HG02798 (cell line): ENCODE data around the gene SERPINB2.

ENCODE experiments used
- ATAC-seq: cut with Tn5 transposase; IDR thresholded peaks from one replicate; pipeline ENCODE4 v1.9.1; 2021; ENCODE audit warnings: mild to moderate bottlenecking; ENCODE audit not compliant: unreplicated experiment, poor library complexity

Gene SERPINB2, protein sequence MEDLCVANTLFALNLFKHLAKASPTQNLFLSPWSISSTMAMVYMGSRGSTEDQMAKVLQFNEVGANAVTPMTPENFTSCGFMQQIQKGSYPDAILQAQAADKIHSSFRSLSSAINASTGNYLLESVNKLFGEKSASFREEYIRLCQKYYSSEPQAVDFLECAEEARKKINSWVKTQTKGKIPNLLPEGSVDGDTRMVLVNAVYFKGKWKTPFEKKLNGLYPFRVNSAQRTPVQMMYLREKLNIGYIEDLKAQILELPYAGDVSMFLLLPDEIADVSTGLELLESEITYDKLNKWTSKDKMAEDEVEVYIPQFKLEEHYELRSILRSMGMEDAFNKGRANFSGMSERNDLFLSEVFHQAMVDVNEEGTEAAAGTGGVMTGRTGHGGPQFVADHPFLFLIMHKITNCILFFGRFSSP

DNA sequence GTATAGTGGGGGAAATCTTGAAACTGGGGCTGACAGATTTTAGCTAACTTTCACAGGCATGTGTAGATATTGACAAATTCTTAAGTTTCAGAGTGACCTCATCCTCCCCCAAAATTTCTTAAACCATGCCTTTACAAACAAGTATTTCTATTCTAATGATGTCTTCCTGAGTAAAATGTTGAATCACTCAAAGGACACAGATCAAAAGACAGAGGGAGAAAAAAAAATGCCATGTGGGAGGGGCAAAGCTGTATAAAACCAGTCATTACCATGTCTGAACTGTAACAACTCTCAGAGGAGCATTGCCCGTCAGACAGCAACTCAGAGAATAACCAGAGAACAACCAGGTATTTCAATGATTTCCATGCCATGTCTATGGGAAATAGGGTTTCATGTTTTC is at the start of gene SERPINB2:
TSS of gene SERPINB2 (plus strand) at position 282 of the 400 bp plus-strand sequence. CDS start 3,740 bp downstream, outside the sequence.
- no peak for ATAC-seq

DNA sequence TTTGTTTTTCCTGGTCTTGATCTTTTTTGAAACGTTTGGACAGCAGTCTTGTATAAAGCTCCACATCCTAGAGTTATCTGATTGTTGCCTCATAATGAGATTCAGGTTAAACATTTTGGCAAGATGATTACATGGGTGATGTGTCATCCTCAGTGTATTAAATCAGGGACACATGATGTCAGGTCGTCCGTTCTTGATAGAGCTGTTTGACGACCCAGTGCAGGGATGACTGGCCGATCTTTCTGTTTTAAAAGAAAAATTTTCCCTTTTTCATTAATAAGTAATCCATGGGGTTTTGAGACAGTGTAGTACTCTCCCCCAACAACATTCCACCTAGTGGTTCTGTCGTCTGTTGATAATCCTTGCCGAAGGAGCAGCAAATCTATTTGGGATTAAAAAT is 44.5 kb upstream of the SERPINB2 start:
- no peak for ATAC-seq

DNA sequence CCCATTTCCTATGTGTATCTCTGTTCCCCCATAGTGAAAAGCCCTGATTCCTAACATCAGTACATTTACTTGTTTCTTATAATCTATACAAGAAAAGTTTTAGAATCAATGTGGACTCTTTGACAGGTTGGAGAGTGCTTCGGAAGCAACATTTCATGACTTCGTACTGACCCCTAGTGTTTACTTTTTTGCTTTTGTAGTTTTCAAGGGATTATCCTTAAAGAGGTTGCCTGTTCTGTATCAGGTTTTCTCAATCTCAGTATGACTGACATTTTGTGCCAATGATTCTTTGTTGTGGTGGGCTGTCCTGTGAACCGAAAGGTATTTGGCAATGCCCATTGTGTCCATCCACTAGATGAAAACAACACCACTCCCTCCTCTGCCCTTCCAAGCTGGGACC is 43.3 kb upstream of the SERPINB2 start:
- ATAC-seq = peak; percentile 62

DNA sequence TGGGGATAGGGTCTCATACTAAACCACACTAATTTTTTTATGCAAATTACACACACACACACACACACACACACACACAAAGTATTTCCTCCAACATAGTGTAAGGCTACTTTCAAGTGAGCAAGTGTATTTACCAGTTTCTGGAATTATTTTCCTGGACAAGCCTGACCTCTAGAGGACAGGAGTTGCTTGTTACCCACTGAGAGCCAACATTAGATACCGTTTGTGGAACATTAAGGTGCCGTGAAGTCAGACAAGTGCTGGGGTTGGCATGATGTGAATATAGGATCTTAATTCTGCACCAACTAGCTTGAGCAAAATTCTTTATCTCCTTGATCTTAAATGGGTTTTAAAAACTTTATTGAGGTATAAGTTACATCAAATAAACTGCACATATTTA is 39.3 kb upstream of the SERPINB2 start:
- peak; percentile 59 for ATAC-seq

DNA sequence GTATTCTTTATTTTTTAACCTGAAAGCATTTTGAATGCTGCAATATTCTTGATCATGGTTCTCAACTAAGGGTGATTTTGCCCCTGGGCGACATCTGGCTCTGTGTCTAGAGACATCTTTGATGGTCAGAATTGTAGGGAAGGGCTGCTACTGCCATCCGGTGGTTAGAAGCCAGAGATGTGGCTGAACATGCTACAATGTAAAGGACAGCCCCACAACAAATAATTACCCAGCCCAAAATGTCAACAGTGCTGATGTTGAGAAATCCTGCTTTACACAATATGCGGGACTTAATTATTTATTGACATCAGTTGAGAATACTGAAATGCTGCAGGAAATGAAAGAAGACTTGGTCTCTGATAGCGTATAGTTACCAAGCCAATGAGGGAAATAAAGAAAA is 37.5 kb upstream of the SERPINB2 start:
- ATAC-seq = peak; percentile 63

DNA sequence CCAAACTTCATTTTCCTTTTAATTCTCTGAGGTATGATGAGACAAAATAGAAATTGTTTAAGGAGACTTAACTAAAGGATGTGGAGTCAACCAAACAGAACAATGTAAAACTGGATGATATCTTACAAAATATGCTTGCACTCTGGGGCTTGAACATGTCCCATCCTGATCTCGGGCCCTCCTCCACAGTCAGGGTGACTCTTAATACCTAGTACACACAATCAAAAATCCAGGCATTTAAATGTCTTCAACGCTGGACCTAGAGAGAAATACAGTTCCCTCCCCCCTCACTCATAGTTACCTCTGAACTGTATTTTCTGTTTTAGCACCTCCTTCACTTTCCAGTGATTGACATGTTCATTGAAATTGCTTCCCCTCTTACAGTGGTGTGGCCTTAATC is 36.9 kb upstream of the SERPINB2 start:
- ATAC-seq = no peak

DNA sequence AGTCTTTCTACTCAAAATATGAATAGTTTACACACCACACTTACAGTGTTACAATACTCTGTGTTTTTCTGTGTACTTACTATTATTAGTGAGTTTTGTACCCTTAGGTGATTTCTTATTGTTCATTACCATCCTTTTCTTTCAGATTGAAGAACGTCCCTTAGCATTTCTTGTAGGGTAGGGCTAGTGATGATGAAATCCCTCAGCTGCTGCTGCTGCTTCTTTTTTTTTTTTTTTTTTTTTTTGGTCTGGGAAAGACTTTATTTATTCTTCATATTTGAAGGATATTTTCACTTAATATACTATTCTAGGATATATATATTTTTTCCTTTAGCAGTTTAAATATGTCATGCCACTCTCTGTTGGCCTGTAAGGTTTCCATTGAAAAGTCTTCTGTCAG is 29.0 kb upstream of the SERPINB2 start:
- ATAC-seq = no peak

DNA sequence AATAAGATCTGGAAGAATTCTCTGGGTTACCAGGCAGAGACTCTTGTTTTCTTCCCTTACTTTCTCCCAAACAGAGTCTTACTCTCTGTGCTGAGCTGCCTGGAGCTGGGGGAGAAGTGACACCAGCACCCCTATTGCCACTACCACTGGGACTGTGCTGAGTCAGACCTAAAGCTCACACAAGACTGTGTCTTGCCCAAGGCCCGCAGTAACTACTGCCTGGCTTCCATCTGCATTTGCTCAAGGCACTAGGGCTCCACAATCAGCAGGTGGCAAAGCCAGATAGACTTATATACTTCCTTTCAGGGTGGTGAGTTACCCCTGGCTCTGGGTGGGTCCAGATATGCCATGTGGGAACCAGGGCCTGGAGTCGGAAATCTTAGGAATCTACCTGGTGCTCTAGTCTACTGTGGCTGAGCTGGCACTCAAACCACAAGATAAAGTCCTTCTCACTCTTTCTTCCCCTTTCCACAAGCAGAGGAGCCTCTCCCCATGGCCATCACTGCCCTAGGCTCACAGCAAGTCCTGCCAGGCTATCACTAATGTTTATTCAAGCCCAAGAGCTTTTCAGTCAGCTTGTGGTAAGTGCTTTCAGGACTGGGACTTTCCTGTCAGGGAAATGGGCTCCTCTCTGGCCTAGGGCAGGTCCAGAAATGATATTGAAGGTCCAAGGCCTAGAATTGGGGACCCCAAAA is 27.6 kb upstream of the SERPINB2 start:
- no peak for ATAC-seq

DNA sequence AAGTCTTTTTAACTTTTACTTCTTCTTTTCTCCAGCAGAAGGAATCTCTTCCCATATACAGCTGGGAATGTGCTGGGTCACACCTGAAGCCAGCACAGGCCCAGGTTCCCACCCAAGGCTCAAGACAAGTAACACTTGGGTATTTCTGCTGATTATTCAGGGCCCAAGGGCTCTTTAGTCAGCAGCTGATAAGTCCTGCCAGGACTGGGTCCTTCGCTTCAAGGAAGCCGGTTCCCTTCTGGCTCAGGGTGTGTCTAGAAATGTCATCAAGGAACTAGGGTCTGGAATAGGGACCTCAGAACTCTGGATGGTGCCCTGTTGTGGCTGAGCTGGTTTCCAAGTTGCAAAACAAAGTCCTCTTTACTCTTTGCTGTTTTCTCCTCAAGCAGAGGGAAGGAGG is 27.0 kb upstream of the SERPINB2 start:
- ATAC-seq = no peak

DNA sequence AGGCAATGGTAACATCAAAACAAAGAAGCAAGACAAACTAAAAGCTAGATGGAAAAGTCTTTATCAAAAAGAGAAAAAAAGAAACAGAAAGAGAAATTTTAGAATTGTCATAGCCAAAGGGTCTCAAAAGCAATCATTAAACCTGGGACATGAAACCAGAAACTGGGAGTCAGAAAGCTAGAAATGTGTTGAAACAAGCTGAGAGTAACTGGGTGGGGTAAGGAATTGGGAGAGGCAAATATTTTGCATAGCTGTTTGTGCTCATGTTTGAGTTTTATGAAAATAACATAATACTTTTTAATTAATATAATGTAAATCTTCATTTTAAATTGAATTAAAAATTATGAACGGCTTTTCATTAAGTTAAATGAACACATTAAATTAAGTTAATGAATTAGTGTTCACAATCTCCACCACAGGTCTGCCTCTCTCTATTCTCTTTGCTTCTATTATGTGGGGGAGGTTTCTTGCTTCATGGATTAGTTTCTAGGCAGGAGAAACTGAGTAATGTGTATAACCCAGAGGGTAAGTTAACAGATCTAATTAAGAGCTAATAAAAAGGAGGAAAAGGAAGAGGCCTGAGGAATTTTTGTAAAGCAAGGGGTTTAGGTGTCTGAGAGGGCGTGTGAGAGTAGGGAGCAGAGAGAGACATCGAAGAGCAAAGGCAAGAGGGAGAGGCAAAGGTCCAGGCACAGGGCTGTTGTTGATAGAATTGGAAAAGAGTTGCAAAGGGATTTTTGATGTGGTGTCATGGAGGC is 20.0 kb upstream of the SERPINB2 start:
- no peak for ATAC-seq

DNA sequence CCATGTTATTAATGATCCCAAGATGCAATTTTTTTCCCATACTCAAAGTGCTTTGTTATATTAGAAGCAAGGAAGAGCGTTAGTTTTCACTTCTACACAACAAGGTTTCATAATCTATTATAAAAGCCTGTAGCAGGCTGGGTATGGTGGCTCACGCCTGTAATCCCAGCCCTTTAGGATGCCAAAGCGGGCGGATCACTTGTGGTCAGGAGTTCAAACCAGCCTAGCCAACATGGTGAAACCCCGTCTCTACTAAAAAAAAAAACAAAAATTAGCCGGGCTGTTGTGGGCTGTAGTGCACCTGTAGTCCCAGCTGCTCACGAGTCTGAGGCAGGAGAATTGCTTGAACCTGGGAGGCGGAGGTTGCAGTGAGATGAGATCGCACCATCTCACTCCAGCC is 19.0 kb upstream of the SERPINB2 start:
- ATAC-seq = no peak

DNA sequence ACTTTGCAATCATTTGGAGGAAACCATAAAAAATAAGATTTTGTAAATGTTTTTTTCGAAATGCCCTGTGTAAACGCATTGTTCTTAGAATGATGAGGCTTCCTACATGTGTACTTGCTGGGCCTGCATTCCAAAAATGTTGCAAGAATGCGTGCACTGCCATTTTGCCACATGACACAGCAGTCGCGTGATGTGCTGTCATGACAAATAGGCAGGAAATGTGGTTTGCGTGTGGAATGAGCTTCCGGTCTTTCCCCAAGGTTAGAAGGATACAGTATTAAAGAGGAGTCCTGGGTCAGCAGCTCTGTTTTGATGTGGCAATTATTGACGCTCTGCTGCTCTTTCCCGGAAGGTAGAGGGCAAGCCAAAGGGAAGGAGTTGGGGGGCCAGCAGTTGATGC is 18.1 kb upstream of the SERPINB2 start:
- no peak for ATAC-seq

DNA sequence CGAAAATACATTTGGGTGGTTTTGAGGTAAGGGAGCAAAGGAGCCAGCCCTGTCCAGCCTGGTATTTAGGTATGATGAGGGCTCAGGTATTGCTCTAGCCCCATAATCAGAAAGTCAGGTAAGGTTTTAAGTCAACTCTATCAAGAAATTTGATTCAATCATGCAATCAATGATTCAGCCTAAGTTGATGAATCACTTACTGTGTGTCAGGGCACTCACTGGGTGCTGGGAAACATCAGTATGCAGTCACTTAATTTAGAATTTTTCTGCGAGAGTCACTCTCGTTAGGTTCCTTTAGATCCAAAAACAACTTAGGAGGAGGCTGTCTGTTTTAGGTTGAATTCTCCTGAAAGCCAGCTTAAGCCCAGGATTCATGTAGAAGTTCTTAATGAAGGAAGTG is 17.7 kb upstream of the SERPINB2 start:
- no peak for ATAC-seq

DNA sequence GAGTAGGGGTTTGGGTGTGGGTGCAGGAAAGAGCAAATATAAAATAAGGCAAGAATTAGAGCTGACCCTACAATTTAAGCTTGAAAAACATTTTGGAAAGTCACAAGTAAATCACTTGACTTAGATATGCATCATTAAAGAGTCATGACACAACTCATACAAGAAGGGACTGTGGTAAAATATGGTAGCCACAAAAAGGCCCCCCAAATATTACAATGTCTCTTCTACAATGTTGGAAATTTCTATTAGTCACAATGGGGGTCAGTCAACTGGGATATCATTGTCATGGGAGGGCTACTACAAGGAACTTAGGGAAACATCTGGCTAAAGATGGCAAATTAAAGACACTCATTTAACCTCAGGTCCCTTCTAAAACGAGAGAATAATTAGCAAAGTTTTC is 15.7 kb upstream of the SERPINB2 start:
- ATAC-seq = no peak

DNA sequence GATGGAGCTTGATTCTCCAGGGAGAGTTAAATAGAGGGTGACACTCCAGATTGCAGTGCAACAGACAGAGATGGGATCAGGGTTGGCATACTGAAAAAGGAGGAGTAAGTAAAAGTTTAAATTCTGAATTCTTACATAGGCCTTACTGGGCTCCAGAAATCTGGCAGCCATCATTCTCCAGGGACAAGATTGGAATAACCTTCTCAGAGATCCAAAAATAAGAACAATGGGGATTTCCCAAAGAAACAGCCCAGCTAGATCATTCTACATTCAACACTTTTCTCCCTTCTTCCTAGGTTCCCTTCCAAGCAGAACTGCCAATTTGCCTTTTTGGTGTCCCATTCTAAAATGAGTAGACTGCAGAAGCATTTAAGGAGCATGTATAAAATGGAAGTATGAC is 14.9 kb upstream of the SERPINB2 start:
- ATAC-seq = no peak

DNA sequence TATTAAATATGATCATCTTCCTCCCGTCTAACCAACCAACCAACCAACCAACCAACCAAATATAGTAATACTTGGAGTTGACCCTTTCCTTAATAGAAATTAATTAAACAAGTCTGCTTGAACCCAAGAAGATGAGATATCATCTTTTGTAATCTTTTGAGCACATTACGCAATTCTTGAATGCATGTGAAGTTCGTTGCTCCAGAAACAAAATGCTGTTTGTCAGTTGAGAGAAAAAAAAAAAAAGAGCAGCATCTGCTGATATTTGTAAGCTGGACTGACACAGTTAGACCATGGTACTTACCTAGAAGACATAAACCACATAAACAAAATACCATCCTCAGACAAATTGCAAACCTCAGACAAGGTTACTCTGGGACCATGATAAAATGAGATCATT is 9.2 kb upstream of the SERPINB2 start:
- no peak for ATAC-seq

DNA sequence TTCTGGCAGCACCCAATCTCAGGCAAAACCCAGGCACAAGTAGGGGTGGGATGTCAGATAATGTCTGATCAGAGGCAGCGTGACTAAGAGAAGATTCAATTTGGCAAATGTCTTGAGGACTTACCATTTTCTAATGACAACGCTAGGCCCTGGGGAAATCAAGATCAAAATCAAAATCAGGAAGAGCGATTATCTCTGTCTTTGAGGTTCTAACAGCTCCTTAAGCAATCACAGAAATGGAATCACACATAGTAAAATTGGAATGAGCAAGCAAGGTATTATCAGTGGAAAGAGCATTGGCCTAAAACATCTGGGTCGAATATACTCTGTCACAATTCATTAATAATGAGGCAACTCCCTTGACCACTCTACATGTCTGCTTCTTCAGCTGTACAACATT is 8.6 kb upstream of the SERPINB2 start:
- no peak for ATAC-seq

DNA sequence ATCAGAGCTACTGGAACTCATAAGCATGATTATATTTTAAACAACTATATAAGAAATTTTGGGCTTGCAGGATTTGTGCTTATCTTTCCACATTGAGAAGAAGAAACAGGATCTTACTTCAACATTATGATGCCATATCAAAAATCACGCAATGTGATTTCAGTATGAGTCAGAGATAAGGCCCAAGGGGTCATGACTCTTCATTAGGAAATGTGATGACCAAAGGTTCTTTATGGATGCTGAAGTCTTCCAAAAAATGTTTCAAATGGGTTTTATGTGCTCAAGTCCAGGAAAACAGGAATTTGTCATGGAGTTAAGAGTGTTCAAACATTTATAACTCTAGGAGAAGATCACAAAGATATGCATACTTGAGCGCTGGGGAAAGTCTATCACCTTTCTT is 7.8 kb upstream of the SERPINB2 start:
- ATAC-seq = no peak

DNA sequence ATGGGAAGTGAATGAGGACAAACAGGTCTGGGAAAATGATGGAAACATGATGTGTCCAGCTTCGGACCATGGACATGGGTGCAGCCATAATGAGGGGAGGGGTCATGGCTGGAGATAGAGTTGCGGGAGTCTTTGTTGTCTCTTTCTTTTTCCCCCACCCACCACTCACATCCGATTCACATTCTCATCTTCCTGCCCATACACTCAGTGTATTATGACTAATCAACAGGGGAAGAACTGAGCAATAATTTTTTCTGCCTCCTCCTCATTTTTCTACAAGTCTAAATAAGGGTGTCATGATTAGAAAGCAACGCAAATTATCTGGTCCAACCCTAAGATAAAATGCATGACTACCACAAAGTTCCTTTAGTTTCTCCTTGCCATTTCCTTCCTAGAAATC is 5.7 kb upstream of the SERPINB2 start:
- no peak for ATAC-seq

DNA sequence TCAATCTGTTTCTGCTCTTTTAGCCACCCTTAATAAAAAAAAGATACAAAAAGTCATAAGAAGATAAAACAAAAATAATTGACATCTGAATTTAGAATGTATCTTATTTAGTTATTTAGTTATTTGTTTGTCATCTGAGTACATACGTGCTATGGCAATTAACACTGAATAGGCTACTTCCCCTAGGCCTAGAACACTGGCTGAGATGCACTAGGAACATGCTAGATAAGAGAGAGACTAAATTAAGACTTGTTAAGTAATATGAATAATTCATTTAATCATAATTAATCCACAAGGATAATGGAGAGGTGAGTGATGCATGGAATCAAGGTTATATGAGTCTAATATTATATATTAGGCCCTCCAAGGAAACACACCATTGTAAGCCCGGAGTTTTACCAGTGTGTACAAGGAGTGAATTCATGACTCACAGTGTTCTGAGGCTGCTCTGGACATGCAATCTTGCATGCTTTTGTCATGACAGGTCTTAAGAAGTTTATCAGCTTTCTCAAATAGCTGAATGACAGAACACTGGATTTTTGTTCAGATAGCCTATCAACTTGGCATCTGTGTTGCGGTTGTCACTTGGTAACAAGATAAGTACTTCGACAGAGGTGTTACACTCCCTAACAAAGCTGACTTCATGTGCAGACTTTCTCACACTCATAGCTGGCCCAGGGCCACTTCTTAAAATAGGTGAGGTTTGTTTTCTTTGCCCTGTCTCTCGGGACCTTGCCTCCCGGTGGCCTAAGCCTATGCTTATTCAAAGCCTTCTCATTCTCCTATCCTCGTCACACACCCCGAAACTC is 5.0 kb upstream of the SERPINB2 start:
- no peak for ATAC-seq
